ENCODE measurements around the gene SIK2. TPM values are rescaled to one million over a fixed set of nuclear protein-coding genes. Genes with fewer than 3 reads are reported as not detected.
"Not testable (repeated sequence)": the region's sequence is repeated elsewhere in the genome, so short reads cannot be mapped to it uniquely, and the experiment has no call there.

The SIK2 gene
- total RNA-seq, 1 donor from 2014 or later: 8.2 TPM

DNA sequence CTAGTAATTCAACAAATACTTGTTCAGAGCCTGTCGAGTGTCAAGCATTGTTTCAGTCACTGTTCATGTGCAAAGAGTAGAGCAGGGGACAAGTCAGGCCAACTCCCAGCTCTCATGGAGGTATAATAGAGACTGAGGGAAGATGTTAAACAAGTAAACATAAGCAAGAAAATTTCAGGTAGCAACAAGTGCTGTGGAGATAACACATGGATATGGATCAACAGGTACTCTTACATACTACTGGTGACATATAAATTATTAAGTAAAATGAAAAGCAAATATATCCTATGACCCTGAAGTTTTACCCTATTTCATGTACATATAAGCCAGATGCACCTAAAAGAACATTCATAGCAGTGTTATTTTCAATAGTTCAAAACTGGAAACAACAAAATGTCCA is 42.7 kb downstream of the SIK2 start:
- TF ChIP-seq, protein P1, sequence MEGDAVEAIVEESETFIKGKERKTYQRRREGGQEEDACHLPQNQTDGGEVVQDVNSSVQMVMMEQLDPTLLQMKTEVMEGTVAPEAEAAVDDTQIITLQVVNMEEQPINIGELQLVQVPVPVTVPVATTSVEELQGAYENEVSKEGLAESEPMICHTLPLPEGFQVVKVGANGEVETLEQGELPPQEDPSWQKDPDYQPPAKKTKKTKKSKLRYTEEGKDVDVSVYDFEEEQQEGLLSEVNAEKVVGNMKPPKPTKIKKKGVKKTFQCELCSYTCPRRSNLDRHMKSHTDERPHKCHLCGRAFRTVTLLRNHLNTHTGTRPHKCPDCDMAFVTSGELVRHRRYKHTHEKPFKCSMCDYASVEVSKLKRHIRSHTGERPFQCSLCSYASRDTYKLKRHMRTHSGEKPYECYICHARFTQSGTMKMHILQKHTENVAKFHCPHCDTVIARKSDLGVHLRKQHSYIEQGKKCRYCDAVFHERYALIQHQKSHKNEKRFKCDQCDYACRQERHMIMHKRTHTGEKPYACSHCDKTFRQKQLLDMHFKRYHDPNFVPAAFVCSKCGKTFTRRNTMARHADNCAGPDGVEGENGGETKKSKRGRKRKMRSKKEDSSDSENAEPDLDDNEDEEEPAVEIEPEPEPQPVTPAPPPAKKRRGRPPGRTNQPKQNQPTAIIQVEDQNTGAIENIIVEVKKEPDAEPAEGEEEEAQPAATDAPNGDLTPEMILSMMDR (IDR thresholded peaks at IDR 0.05): no peak
- H3K4me3 ChIP-seq: no peak overlapping the region
- DNase-seq (ENCODE audit: low spot score in 2 of 2): no peak
- intact Hi-C loops (cut with DNase I): no loop called here
- no peak overlapping the region for H3K27ac ChIP-seq
- no peaks in the 10 kb centered on the region for H3K4me1 ChIP-seq
- H3K36me3 ChIP-seq: no peaks in the 10 kb centered on the region
- H3K27me3 ChIP-seq: no peaks in the 10 kb centered on the region
- H3K9me3 ChIP-seq: no peaks in the 10 kb centered on the region

DNA sequence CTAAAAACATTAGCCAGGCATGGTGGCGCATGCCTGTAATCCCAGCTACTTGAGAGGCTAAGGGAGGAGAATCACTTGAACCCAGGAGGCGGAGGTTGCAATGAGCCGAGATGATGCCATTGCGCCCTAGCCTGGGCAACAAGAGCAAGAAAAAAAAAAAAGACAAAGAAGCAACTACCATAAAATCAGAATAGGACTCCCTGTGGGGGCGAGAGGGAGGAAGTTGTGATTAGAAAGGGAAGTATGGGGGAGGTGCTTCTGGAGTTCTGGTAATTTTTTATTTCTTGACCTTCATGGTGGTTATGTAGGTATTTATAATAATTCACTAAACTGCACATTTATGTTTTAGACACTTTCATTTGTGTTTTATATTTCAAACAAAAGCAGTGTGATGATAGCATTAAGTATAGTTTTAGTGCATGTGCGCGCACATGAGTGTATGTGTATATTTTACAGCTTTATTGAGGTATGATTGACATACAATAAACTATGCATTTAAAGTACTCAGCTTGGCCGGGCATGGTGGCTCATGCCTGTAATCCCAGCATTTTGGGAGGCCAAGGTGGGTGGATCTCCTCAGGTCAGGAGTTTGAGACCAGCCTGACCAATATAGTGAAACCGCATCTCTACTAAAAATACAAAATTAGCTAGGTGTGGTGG is 43.5 kb downstream of the SIK2 start:
- no peak overlapping the region for H3K27ac ChIP-seq
- no peaks in the 10 kb centered on the region for H3K36me3 ChIP-seq
- H3K4me1 ChIP-seq: no peaks in the 10 kb centered on the region
- no peaks in the 10 kb centered on the region for H3K9me3 ChIP-seq
- TF ChIP-seq, protein P1 (IDR thresholded peaks at IDR 0.05): no peak
- H3K27me3 ChIP-seq: no peaks in the 10 kb centered on the region
- no peak overlapping the region for H3K4me3 ChIP-seq
- DNase-seq (ENCODE audit: low spot score in 2 of 2): no peak
- intact Hi-C loops (cut with DNase I): no loop called here

DNA sequence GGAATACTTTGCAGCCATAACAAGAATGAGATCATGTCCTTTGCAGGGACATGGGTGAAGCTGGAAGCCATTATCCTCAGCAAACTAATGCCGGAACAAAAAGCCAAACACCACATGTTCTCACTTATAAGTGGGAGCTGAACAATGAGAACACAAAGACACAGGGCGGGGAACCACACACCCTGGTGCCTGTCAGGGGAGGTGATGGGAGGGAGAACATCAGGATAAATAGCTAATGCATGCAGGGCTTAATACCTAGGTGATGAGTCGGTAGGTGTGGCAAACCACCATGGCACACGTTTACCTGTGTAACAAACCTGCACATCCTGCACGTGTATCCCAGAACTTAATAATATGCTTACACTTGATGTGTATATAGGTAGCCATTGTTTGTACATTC is 49.1 kb downstream of the SIK2 start:
- DNase-seq (ENCODE audit: low spot score in 2 of 2); intact Hi-C loops (cut with DNase I); H3K27ac ChIP-seq; H3K27me3 ChIP-seq; H3K9me3 ChIP-seq; H3K36me3 ChIP-seq; H3K4me1 ChIP-seq; H3K4me3 ChIP-seq: not testable (repeated sequence)

DNA sequence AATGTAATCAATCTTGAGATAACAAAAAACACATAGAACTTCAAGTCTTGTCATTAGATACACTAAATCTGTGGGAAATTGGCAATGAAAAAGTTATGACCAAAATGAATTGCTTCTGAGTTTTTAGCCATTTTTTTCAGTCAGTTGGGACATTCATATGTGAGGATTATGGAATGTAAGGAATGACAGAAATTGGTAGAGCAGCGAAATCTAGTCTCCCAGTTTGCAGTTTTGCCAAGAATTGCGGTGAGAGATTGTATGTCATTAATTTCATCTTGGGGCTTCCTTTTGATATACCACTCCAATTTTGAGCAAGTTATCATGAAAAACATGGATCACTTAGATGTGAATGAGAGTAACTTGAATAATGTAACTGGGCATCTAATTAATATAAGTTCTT is 49.9 kb downstream of the SIK2 start:
- H3K27ac ChIP-seq: no peak overlapping the region
- no peaks in the 10 kb centered on the region for H3K9me3 ChIP-seq
- intact Hi-C loops (cut with DNase I): no loop called here
- no peak overlapping the region for H3K4me3 ChIP-seq
- H3K36me3 ChIP-seq: no peaks in the 10 kb centered on the region
- TF ChIP-seq, protein P1 (IDR thresholded peaks at IDR 0.05): no peak
- DNase-seq (ENCODE audit: low spot score in 2 of 2): no peak
- H3K4me1 ChIP-seq: no peaks in the 10 kb centered on the region
- H3K27me3 ChIP-seq: no peaks in the 10 kb centered on the region

DNA sequence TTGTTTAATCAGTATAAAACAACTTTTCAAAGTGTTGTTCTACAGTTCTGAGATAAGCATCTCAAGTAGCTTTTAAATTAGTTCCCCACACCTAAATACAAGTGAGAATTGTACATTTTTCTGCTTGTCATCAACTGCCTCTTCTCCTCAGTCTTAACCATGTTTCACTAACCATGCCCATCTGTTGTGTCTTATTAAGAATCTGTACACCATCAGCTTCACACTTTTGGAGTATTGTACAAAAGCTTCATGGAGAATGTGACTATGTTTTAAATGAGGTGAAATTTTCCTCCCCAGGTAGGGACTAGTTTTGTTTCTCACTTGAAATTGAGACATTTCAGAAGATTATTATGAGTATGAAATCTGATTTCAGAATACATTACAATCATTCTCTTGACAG is 52.4 kb downstream of the SIK2 start:
- Histone ChIP-seq H3K4me1 (no peaks in the 10 kb centered on the region), H3K4me3 (no peak overlapping the region), H3K36me3 (no peaks in the 10 kb centered on the region), H3K27ac (no peak overlapping the region), H3K9me3 (no peaks in the 10 kb centered on the region), H3K27me3 (no peaks in the 10 kb centered on the region)
- intact Hi-C loops (cut with DNase I): no loop called here
- DNase-seq (ENCODE audit: low spot score in 2 of 2): no peak
- TF ChIP-seq, protein P1 (IDR thresholded peaks at IDR 0.05): no peak

DNA sequence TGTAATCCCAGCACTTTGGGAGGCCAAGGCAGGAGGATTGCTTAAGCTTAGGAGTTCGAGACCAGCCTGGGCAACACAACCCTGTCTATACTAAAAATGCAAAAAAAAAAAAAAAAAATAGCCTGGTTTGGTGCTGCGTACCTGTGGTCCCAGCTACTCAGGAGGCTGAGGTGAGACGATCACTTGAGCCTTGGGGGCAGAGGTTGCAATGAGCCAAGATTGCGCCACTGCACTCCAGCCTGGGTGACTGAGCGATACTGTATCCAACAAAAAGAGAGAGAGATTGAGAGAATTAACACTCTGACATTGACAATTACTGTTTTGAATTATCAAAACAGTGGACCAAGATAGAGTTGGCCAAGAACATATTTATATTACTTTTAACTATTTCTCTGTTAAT is 53.7 kb downstream of the SIK2 start:
- no peak overlapping the region for H3K27ac ChIP-seq
- intact Hi-C loops (cut with DNase I): no loop called here

DNA sequence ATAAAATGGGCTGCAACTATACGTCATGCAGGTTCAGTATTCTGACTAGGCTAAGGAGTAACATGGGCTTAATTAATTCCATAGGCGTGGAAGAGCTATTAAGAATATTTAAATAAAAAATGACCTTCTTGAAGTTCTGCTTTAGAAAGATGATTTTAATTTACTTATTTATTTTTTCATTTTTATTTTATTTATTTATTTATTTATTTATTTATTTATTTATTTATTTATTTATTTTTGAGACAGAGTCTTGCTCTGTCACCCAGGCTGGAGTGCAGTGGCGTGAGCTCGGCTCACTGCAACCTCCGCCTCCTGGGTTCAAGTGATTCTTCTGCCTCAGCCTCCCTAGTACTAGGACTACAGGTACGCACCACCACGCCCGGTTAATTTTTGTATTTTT is 55.7 kb downstream of the SIK2 start:
- H3K27me3 ChIP-seq; H3K4me1 ChIP-seq; DNase-seq (ENCODE audit: low spot score in 2 of 2); H3K27ac ChIP-seq; H3K36me3 ChIP-seq; H3K4me3 ChIP-seq; intact Hi-C loops (cut with DNase I); H3K9me3 ChIP-seq: not testable (repeated sequence)

More for the DNA sequence above, 53.7 kb downstream of the SIK2 start:
- Histone ChIP-seq H3K9me3 (no peaks in the 10 kb centered on the region), H3K36me3 (no peaks in the 10 kb centered on the region), H3K4me3 (no peak overlapping the region), H3K27me3 (no peaks in the 10 kb centered on the region), H3K4me1 (no peaks in the 10 kb centered on the region)
- no peak for DNase-seq (ENCODE audit: low spot score in 2 of 2)
- TF ChIP-seq, protein P1 (IDR thresholded peaks at IDR 0.05): no peak

DNA sequence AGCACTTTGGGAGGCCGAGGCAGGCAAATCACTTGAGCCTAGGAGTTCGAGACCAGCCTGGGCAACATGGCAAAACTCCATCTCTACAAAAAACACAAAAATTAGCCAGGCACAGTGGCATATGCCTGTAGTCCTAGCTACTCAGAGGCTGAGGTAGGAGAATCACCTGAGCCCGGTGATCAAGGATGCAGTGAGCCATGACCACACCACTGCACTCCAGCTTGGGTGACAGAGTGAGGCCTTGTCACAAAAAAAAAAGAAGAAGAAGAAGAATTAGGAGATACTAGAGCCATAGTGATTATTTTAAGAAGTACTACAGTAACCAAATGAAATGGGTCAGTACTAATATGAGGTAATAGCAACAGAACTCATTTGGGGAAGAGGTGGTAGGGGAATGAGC is 56.2 kb downstream of the SIK2 start:
- H3K27ac ChIP-seq; H3K4me3 ChIP-seq; intact Hi-C loops (cut with DNase I); H3K4me1 ChIP-seq; H3K9me3 ChIP-seq; H3K27me3 ChIP-seq; DNase-seq (ENCODE audit: low spot score in 2 of 2); H3K36me3 ChIP-seq: not testable (repeated sequence)

All from ascending aorta (tissue), 2 donors.